Measurements from ENCODE around the gene DSN1.
A peak's percentile ranks its signal among the peaks of the same experiment; 100 is the strongest.

DSN1 gene

DNA sequence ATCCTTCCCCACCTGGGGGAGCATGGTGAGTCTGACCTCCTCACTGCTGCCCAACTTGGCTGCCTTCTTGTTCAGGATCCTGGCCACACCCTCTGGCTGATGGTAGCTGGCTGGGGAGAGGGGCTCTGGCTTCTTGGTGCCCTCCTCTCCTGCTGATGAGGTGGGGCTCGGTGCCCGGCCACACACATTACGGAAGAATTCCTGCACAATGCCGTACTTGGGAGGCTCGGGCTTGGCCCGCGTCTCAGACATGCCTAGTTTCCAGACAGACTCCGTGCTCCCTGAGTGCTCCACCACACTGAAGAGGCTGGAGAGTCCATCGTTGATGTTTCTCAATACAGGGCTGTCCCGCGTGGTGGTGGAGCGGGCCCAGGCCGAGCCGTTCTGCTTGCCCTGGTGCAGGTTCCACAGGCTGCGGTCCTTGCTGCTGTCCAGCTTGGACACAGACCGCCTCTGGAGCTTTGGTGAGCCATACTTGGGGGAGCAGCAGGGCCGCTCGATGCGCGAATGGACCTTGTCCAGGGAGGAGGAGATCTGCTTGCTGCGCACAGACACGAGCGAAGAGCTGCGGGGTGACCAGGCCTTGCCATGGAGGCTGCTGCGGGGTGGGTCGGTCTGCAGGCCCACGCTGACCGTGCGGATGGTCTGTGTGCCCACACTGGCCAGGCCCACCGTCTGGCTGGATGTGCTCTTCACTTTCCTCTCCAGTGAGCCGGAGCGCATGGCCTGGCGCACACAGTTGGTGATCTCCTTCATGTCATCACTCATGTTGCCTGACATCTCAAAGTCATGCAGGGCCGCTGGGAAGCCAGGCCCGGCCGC lies 19.9 kb upstream of the DSN1 start:
- H3K36me3 ChIP-seq (ENCODE audit: control insufficient read depth, low read length): peaks cover 13% of the 10 kb centered on the region
- no peaks in the 10 kb centered on the region for H3K27me3 ChIP-seq (ENCODE audit: control insufficient read depth, low read length)

GRCh38 chr20:36792422-36792821 lies 18.9 kb upstream of the DSN1 start:
- H3K4me3 ChIP-seq (ENCODE audit: low read length): no peak overlapping the region
- no peaks in the 10 kb centered on the region for H3K79me2 ChIP-seq (ENCODE audit: control insufficient read depth, low read length)
- no peaks in the 10 kb centered on the region for H3K9me3 ChIP-seq (ENCODE audit: control insufficient read depth, insufficient read depth, low read length)
- no peak overlapping the region for H3K27ac ChIP-seq (ENCODE audit: low read depth, low read length)
- H3K36me3 ChIP-seq (ENCODE audit: control insufficient read depth, low read length): peaks cover 10% of the 10 kb centered on the region
- H3K9me2 ChIP-seq (replicated peaks; ENCODE audit: control insufficient read depth, low read length): no peaks in the 10 kb centered on the region
- TF ChIP-seq CTCF (IDR thresholded peaks at IDR 0.05; ENCODE audit: low read depth, low read length, poor library complexity, severe bottlenecking) (peak; percentile 44), EZH2phosphoT487 (IDR thresholded peaks at IDR 0.05; ENCODE audit: borderline replicate concordance, low read length) (no peak)
- H3K27me3 ChIP-seq (ENCODE audit: control insufficient read depth, low read length): no peaks in the 10 kb centered on the region
- H3F3A ChIP-seq (ENCODE audit: control insufficient read depth, insufficient read depth): no peaks in the 10 kb centered on the region
- no peak overlapping the region for H3K4me2 ChIP-seq (ENCODE audit: low read length)
- H4K20me1 ChIP-seq (ENCODE audit: control insufficient read depth, insufficient read depth, low read depth, low read length): no peaks in the 10 kb centered on the region
- H3K4me1 ChIP-seq (ENCODE audit: control insufficient read depth, low read length): peaks cover 8% of the 10 kb centered on the region

More for the DNA sequence above, 19.9 kb upstream of the DSN1 start:
- Histone ChIP-seq H3K27ac (ENCODE audit: low read depth, low read length) (no peak overlapping the region), H3K9me2 (replicated peaks; ENCODE audit: control insufficient read depth, low read length) (no peaks in the 10 kb centered on the region), H3K4me2 (ENCODE audit: low read length) (no peak overlapping the region), H3K9me3 (ENCODE audit: control insufficient read depth, insufficient read depth, low read length) (no peaks in the 10 kb centered on the region), H3K4me3 (ENCODE audit: low read length) (no peak overlapping the region), H3F3A (ENCODE audit: control insufficient read depth, insufficient read depth) (no peaks in the 10 kb centered on the region), H3K4me1 (ENCODE audit: control insufficient read depth, low read length) (peaks cover 8% of the 10 kb centered on the region), H4K20me1 (ENCODE audit: control insufficient read depth, insufficient read depth, low read depth, low read length) (no peaks in the 10 kb centered on the region), H3K79me2 (ENCODE audit: control insufficient read depth, low read length) (no peaks in the 10 kb centered on the region)
- no peak for TF ChIP-seq CTCF (IDR thresholded peaks at IDR 0.05; ENCODE audit: low read depth, low read length, poor library complexity, severe bottlenecking)
- no peak for TF ChIP-seq EZH2phosphoT487 (IDR thresholded peaks at IDR 0.05; ENCODE audit: borderline replicate concordance, low read length)

- H3K36me3 ChIP-seq (ENCODE audit: control insufficient read depth, low read length): peaks cover 10% of the 10 kb centered on the region
- no peak overlapping the region for H3K4me3 ChIP-seq (ENCODE audit: low read length)
- H3K79me2 ChIP-seq (ENCODE audit: control insufficient read depth, low read length): no peaks in the 10 kb centered on the region
- H3F3A ChIP-seq (ENCODE audit: control insufficient read depth, insufficient read depth): no peaks in the 10 kb centered on the region
- H3K27ac ChIP-seq (ENCODE audit: low read depth, low read length): no peak overlapping the region
- H3K9me2 ChIP-seq (replicated peaks; ENCODE audit: control insufficient read depth, low read length): no peaks in the 10 kb centered on the region
- no peaks in the 10 kb centered on the region for H3K27me3 ChIP-seq (ENCODE audit: control insufficient read depth, low read length)
- H3K4me2 ChIP-seq (ENCODE audit: low read length): no peak overlapping the region
- H3K9me3 ChIP-seq (ENCODE audit: control insufficient read depth, insufficient read depth, low read length): no peaks in the 10 kb centered on the region
- TF ChIP-seq EZH2phosphoT487 (IDR thresholded peaks at IDR 0.05; ENCODE audit: borderline replicate concordance, low read length): no peak
- no peak for TF ChIP-seq CTCF (IDR thresholded peaks at IDR 0.05; ENCODE audit: low read depth, low read length, poor library complexity, severe bottlenecking)
- H4K20me1 ChIP-seq (ENCODE audit: control insufficient read depth, insufficient read depth, low read depth, low read length): no peaks in the 10 kb centered on the region
- H3K4me1 ChIP-seq (ENCODE audit: control insufficient read depth, low read length): peaks cover 8% of the 10 kb centered on the region
Measured at GRCh38 chr20:36791862-36792261, 18.3 kb upstream of the DSN1 start.

Measured in DOHH2 (cell line).